ENCODE results near the gene METTL16.
"Not testable (repeated sequence)": the region's sequence is repeated elsewhere in the genome, so short reads cannot be mapped to it uniquely, and the experiment has no call there.

METTL16 gene

GRCh38 chr17:2455956-2456355, 55.7 kb downstream of the METTL16 start:
- TF ChIP-seq, protein P1, sequence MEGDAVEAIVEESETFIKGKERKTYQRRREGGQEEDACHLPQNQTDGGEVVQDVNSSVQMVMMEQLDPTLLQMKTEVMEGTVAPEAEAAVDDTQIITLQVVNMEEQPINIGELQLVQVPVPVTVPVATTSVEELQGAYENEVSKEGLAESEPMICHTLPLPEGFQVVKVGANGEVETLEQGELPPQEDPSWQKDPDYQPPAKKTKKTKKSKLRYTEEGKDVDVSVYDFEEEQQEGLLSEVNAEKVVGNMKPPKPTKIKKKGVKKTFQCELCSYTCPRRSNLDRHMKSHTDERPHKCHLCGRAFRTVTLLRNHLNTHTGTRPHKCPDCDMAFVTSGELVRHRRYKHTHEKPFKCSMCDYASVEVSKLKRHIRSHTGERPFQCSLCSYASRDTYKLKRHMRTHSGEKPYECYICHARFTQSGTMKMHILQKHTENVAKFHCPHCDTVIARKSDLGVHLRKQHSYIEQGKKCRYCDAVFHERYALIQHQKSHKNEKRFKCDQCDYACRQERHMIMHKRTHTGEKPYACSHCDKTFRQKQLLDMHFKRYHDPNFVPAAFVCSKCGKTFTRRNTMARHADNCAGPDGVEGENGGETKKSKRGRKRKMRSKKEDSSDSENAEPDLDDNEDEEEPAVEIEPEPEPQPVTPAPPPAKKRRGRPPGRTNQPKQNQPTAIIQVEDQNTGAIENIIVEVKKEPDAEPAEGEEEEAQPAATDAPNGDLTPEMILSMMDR (IDR thresholded peaks at IDR 0.05; ENCODE audit: low read depth, low read length, missing control alignments): no peak
- no peak for DNase-seq (ENCODE audit: low read depth)
- no peak overlapping the region for H3K4me3 ChIP-seq (ENCODE audit: low read depth, low read length)
- in situ Hi-C loops (cut with HindIII; ENCODE audit: low sequenced_read_pairs): no loop called here

GRCh38 chr17:2453866-2454265, 57.8 kb downstream of the METTL16 start:
- TF ChIP-seq, protein P1 (IDR thresholded peaks at IDR 0.05; ENCODE audit: low read depth, low read length, missing control alignments): no peak
- H3K4me3 ChIP-seq (ENCODE audit: low read depth, low read length): no peak overlapping the region
- in situ Hi-C loops (cut with HindIII; ENCODE audit: low sequenced_read_pairs): no loop called here
- DNase-seq (ENCODE audit: low read depth): no peak

GRCh38 chr17:2453325-2453724, 58.4 kb downstream of the METTL16 start:
- no peak for DNase-seq (ENCODE audit: low read depth)
- TF ChIP-seq, protein P1 (IDR thresholded peaks at IDR 0.05; ENCODE audit: low read depth, low read length, missing control alignments): no peak
- no peak overlapping the region for H3K4me3 ChIP-seq (ENCODE audit: low read depth, low read length)
- in situ Hi-C loops (cut with HindIII; ENCODE audit: low sequenced_read_pairs): no loop called here

DNA sequence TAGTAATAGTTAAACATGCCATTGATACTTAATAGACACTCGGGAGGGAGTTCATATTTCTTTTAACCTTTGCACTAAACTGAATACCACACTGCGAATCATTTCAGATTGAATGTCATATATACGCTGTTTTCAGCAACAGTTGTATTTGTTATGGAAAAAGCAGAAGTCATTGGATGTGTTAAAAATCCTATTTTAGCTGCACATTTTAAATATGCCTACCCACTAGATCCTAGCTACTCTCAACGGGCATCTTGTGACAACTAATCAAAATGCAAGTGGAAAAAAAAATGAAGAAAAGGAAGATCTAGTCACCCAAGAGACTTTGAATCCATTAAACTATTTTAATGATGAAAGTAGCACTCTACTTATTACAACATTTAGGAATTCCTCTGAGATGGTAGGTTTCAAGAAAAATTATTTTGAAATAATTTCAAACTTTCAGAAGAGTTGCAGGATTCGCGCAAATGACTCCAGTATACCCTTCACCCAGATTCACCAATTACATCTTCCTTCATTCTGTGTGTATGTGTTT, 59.4 kb downstream of the METTL16 start:
- no peak for DNase-seq (ENCODE audit: low read depth)
- TF ChIP-seq, protein P1 (IDR thresholded peaks at IDR 0.05; ENCODE audit: low read depth, low read length, missing control alignments): no peak
- H3K4me3 ChIP-seq (ENCODE audit: low read depth, low read length): no peak overlapping the region
- in situ Hi-C loops (cut with HindIII; ENCODE audit: low sequenced_read_pairs): no loop called here

GRCh38 chr17:2450016-2450650, 61.6 kb downstream of the METTL16 start:
- DNase-seq (ENCODE audit: low read depth): no peak
- TF ChIP-seq, protein P1 (IDR thresholded peaks at IDR 0.05; ENCODE audit: low read depth, low read length, missing control alignments): no peak
- in situ Hi-C loops (cut with HindIII; ENCODE audit: low sequenced_read_pairs): no loop called here
- H3K4me3 ChIP-seq (ENCODE audit: low read depth, low read length): no peak overlapping the region

- in situ Hi-C loops (cut with HindIII; ENCODE audit: low sequenced_read_pairs): no loop called here
- no peak overlapping the region for H3K4me3 ChIP-seq (ENCODE audit: low read depth, low read length)
- TF ChIP-seq, protein P1 (IDR thresholded peaks at IDR 0.05; ENCODE audit: low read depth, low read length, missing control alignments): no peak
- DNase-seq (ENCODE audit: low read depth): no peak
Observed at GRCh38 chr17:2449486-2449885, 62.2 kb downstream of the METTL16 start.

GRCh38 chr17:2447479-2447878, 64.2 kb downstream of the METTL16 start:
- in situ Hi-C loops (cut with HindIII; ENCODE audit: low sequenced_read_pairs); DNase-seq (ENCODE audit: low read depth); H3K4me3 ChIP-seq (ENCODE audit: low read depth, low read length): not testable (repeated sequence)
